HepG2 (cell line): ENCODE results near the gene ADAMTS16. TPM values are rescaled to one million over a fixed set of nuclear protein-coding genes. Genes with fewer than 3 reads are reported as not detected.

Experiments
- DR1 ChIP-seq: sonication (generic); formaldehyde crosslinking; IDR thresholded peaks from 2 replicates; pipeline ENCODE4 v1.8.0; 2021; ENCODE audit warnings: mild to moderate bottlenecking, missing genetic modification reagents, inconsistent platforms
- ELF1 ChIP-seq: sonication (generic); formaldehyde crosslinking; IDR thresholded peaks from 2 replicates; pipeline ENCODE4 v1.4.0; 2020; ENCODE audit warnings: missing genetic modification reagents
- HOXA9 ChIP-seq: sonication (generic); formaldehyde crosslinking; IDR thresholded peaks from 2 replicates; pipeline ENCODE4 v1.8.1; 2022; ENCODE audit warnings: missing genetic modification reagents, mild to moderate bottlenecking, moderate library complexity, borderline replicate concordance
- KAT8 ChIP-seq: IDR thresholded peaks from 2 replicates; pipeline ENCODE4 v1.6.1; 2016; ENCODE audit warnings: missing genetic modification reagents, missing compliant biosample characterization
- SMAD9 ChIP-seq: sonication (generic); formaldehyde crosslinking; IDR thresholded peaks from 2 replicates; pipeline ENCODE4 v1.5.1; 2020; ENCODE audit warnings: mild to moderate bottlenecking, missing genetic modification reagents
- THAP7 ChIP-seq: sonication (generic); formaldehyde crosslinking; IDR thresholded peaks from 2 replicates; pipeline ENCODE4 v1.8.1; 2023; ENCODE audit warnings: mild to moderate bottlenecking, missing genetic modification reagents
- TIGD3 ChIP-seq: sonication (generic); formaldehyde crosslinking; IDR thresholded peaks from 2 replicates; pipeline ENCODE4 v1.5.1; 2020; ENCODE audit warnings: mild to moderate bottlenecking, missing genetic modification reagents, borderline replicate concordance
- WIZ ChIP-seq: sonication (generic); formaldehyde crosslinking; IDR thresholded peaks from 2 replicates; pipeline ENCODE4 v1.5.1; 2020; ENCODE audit warnings: mild to moderate bottlenecking, missing genetic modification reagents
- ZNF10 ChIP-seq: sonication (generic); formaldehyde crosslinking; IDR thresholded peaks from 2 replicates; pipeline ENCODE4 v1.4.0; 2020; ENCODE audit warnings: mild to moderate bottlenecking, low read depth, missing genetic modification reagents, borderline replicate concordance
- ZNF20 ChIP-seq: sonication (generic); formaldehyde crosslinking; IDR thresholded peaks from 2 replicates; pipeline ENCODE4 v1.4.0; 2020; ENCODE audit warnings: mild to moderate bottlenecking, moderate library complexity, missing genetic modification reagents
- ZNF34 ChIP-seq: sonication (generic); formaldehyde crosslinking; IDR thresholded peaks from 2 replicates; pipeline ENCODE4 v1.4.0; 2020; ENCODE audit warnings: mild to moderate bottlenecking, missing genetic modification reagents, borderline replicate concordance
- ZNF460 ChIP-seq: sonication (generic); formaldehyde crosslinking; IDR thresholded peaks from 2 replicates; pipeline ENCODE4 v1.5.1; 2020; ENCODE audit warnings: missing genetic modification reagents, mild to moderate bottlenecking, borderline replicate concordance
- polyA plus RNA-seq, 8 experiments: library from polyadenylated mRNA; depleted of rRNA in 3 of 8; stranded (reverse) in 7 of 8; unstranded in 1 of 8; fragments of >200 nt; fragmentation: Illumina TruSeq in 4 of 8; extraction: Trizol in 4 of 8; gene quantifications; 2 replicates each; pipeline versions ENCODE4 v1.2.1 to v1.2.3, GENCODE V29; 2011 to 2016; ENCODE audit warnings: low read depth in 4 of 8, missing spikeins in 1 of 8, mixed read lengths in 1 of 8; ENCODE audit not compliant: insufficient read depth in 1 of 8
- total RNA-seq, 5 experiments: library from RNA; depleted of rRNA; stranded (reverse); fragments of >200 nt; fragmentation: Illumina TruSeq; extraction: Trizol; gene quantifications; 2 replicates each; pipeline ENCODE4 v1.2.3, GENCODE V29; 2016; ENCODE audit warnings: low read depth in 1 of 5
- TF ChIP-seq, protein P1 (sequence below): IDR thresholded peaks from 2 replicates; pipeline ENCODE4 v1.4.0; 2020; ENCODE audit warnings: mild to moderate bottlenecking, missing genetic modification reagents
- TF ChIP-seq, protein P2 (sequence below): sonication (generic); formaldehyde crosslinking; IDR thresholded peaks from 2 replicates; pipeline ENCODE4 v1.8.0; 2022; ENCODE audit warnings: mild to moderate bottlenecking, missing genetic modification reagents, borderline replicate concordance
- TF ChIP-seq, protein P3 (sequence below): sonication (generic); formaldehyde crosslinking; IDR thresholded peaks from 2 replicates; pipeline ENCODE4 v1.4.0; 2020; ENCODE audit warnings: mild to moderate bottlenecking, missing genetic modification reagents

Gene ADAMTS16
- total and polyA plus RNA-seq, 2 of the 13 experiments (the other 11 are each of a cell fraction or from before 2014, with no cell fraction given), result 0.02 to 0.03 TPM

- TF ChIP-seq, protein P1, sequence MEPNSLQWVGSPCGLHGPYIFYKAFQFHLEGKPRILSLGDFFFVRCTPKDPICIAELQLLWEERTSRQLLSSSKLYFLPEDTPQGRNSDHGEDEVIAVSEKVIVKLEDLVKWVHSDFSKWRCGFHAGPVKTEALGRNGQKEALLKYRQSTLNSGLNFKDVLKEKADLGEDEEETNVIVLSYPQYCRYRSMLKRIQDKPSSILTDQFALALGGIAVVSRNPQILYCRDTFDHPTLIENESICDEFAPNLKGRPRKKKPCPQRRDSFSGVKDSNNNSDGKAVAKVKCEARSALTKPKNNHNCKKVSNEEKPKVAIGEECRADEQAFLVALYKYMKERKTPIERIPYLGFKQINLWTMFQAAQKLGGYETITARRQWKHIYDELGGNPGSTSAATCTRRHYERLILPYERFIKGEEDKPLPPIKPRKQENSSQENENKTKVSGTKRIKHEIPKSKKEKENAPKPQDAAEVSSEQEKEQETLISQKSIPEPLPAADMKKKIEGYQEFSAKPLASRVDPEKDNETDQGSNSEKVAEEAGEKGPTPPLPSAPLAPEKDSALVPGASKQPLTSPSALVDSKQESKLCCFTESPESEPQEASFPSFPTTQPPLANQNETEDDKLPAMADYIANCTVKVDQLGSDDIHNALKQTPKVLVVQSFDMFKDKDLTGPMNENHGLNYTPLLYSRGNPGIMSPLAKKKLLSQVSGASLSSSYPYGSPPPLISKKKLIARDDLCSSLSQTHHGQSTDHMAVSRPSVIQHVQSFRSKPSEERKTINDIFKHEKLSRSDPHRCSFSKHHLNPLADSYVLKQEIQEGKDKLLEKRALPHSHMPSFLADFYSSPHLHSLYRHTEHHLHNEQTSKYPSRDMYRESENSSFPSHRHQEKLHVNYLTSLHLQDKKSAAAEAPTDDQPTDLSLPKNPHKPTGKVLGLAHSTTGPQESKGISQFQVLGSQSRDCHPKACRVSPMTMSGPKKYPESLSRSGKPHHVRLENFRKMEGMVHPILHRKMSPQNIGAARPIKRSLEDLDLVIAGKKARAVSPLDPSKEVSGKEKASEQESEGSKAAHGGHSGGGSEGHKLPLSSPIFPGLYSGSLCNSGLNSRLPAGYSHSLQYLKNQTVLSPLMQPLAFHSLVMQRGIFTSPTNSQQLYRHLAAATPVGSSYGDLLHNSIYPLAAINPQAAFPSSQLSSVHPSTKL, result 0 out of 2 replicates have a peak, but pooled peaks have one; percentile 46
- TF ChIP-seq SMAD9 (CRISPR knock-in tag) (no peak), ZNF10 (CRISPR knock-in tag) (no peak), HOXA9 (CRISPR knock-in tag) (no peak), KAT8 (CRISPR knock-in tag) (peak; percentile 20; the same call in 1 of the 2 replicates), ZNF20 (CRISPR knock-in tag) (no peak), ZNF460 (CRISPR knock-in tag) (no peak), ELF1 (no peak), TIGD3 (no peak), ZNF34 (CRISPR knock-in tag) (no peak), THAP7 (CRISPR knock-in tag) (no peak), DR1 (CRISPR knock-in tag) (0 out of 2 replicates have a peak, but pooled peaks have one; percentile 44), WIZ (CRISPR knock-in tag) (no peak)
- TF ChIP-seq, protein P2, sequence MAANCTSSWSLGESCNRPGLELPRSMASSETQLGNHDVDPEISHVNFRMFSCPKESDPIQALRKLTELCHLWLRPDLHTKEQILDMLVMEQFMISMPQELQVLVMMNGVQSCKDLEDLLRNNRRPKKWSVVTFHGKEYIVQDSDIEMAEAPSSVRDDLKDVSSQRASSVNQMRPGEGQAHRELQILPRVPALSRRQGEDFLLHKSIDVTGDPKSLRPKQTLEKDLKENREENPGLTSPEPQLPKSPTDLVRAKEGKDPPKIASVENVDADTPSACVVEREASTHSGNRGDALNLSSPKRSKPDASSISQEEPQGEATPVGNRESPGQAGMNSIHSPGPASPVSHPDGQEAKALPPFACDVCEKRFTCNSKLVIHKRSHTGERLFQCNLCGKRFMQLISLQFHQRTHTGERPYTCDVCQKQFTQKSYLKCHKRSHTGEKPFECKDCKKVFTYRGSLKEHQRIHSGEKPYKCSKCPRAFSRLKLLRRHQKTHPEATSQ, result no peak
- TF ChIP-seq, protein P3, sequence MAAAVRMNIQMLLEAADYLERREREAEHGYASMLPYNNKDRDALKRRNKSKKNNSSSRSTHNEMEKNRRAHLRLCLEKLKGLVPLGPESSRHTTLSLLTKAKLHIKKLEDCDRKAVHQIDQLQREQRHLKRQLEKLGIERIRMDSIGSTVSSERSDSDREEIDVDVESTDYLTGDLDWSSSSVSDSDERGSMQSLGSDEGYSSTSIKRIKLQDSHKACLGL (CRISPR knock-in tag), result 0 out of 2 replicates have a peak, but pooled peaks have one; percentile 43
These were observed 211.3 kb downstream of the ADAMTS16 start (continued) for GRCh38 chr5:5351288-5351979.
